GM21423 (cell line): ENCODE data around the gene HIVEP3.
"Not testable (repeated sequence)": the region's sequence is repeated elsewhere in the genome, so short reads cannot be mapped to it uniquely, and the experiment has no call there.

ENCODE experiments used
- ATAC-seq: cut with Tn5 transposase; IDR thresholded peaks from one replicate; pipeline ENCODE4 v1.9.1; 2021; ENCODE audit warnings: mild to moderate bottlenecking, moderate library complexity; ENCODE audit not compliant: unreplicated experiment

HIVEP3 gene

GRCh38 chr1:41924911-41925310, 6.2 kb upstream of the HIVEP3 start:
- no peak for ATAC-seq

GRCh38 chr1:41921271-41921670, 2.5 kb upstream of the HIVEP3 start:
- ATAC-seq: not testable (repeated sequence)

- ATAC-seq: no peak
Observed at GRCh38 chr1:41920658-41921057, 1.9 kb upstream of the HIVEP3 start.

GRCh38 chr1:41919764-41920397, 1.2 kb upstream of the HIVEP3 start:
- peak; percentile 66 for ATAC-seq

- no peak for ATAC-seq
Observed at GRCh38 chr1:41919131-41919530, 409 bp upstream of the HIVEP3 start.

GRCh38 chr1:41917835-41918449, 780 bp downstream of the HIVEP3 start:
- no peak for ATAC-seq

- ATAC-seq: no peak
Observed at GRCh38 chr1:41917076-41917475, 1.6 kb downstream of the HIVEP3 start.

- no peak for ATAC-seq
Observed at GRCh38 chr1:41915786-41916571, 2.7 kb downstream of the HIVEP3 start.

- no peak for ATAC-seq
Observed at GRCh38 chr1:41914516-41914915, 4.2 kb downstream of the HIVEP3 start.

- ATAC-seq: no peak
Observed at GRCh38 chr1:41913014-41913413, 5.7 kb downstream of the HIVEP3 start.

GRCh38 chr1:41908288-41908895, 10.3 kb downstream of the HIVEP3 start:
- ATAC-seq: no peak

- ATAC-seq: no peak
Observed at GRCh38 chr1:41907446-41907845, 11.3 kb downstream of the HIVEP3 start.

- ATAC-seq: no peak
Observed at GRCh38 chr1:41906943-41907342, 11.8 kb downstream of the HIVEP3 start.

- ATAC-seq: no peak
Observed at GRCh38 chr1:41905093-41905675, 13.5 kb downstream of the HIVEP3 start.

- no peak for ATAC-seq
Observed at GRCh38 chr1:41902664-41903063, 16.1 kb downstream of the HIVEP3 start.

GRCh38 chr1:41902159-41902577, 16.6 kb downstream of the HIVEP3 start:
- ATAC-seq: no peak

GRCh38 chr1:41901551-41901950, 17.2 kb downstream of the HIVEP3 start:
- no peak for ATAC-seq

GRCh38 chr1:41900603-41901444, 17.9 kb downstream of the HIVEP3 start:
- ATAC-seq: no peak

GRCh38 chr1:41898191-41898713, 20.5 kb downstream of the HIVEP3 start:
- ATAC-seq: no peak

- ATAC-seq: no peak
Observed at GRCh38 chr1:41895552-41895951, 23.2 kb downstream of the HIVEP3 start.
